Measurements from ENCODE around the gene CELSR1.
"Not testable (repeated sequence)": the region's sequence is repeated elsewhere in the genome, so short reads cannot be mapped to it uniquely, and the experiment has no call there.

The CELSR1 gene

GRCh38 chr22:46323162-46323561 is 214.3 kb downstream of the CELSR1 start:
- no peak for DNase-seq (ENCODE audit: low read depth)

GRCh38 chr22:46322711-46323110 is 214.7 kb downstream of the CELSR1 start:
- DNase-seq (ENCODE audit: low read depth), result no peak

- DNase-seq (ENCODE audit: low read depth), result no peak
Measured at GRCh38 chr22:46320716-46321386, 216.6 kb downstream of the CELSR1 start.

- no peak for DNase-seq (ENCODE audit: low read depth)
Measured at GRCh38 chr22:46320166-46320710, 217.2 kb downstream of the CELSR1 start.

DNA sequence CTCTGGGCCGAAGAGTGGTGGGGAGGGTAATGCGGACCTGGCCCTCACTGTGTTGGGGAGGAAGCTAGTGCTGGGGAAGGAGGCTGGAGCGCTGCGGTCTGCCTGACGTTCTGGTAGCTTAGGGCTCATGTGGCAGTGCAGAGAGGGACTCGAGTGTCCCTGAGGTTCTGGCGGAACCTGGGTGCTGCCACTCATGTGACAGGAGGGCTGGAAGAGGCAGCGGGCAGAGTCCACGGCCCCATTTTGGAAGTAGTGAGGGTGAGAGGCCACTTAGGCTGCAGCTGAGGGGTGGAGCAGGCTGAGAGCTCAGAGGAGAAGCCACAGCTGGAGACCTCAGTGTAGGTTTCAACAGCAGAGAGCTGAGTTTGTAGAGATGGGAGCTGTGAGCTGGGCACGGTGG is 218.1 kb downstream of the CELSR1 start:
- DNase-seq (ENCODE audit: low read depth), result no peak

- DNase-seq (ENCODE audit: low read depth), result no peak
Measured at GRCh38 chr22:46318576-46318975, 218.8 kb downstream of the CELSR1 start.

GRCh38 chr22:46317646-46318045 is 219.8 kb downstream of the CELSR1 start:
- no peak for DNase-seq (ENCODE audit: low read depth)

DNA sequence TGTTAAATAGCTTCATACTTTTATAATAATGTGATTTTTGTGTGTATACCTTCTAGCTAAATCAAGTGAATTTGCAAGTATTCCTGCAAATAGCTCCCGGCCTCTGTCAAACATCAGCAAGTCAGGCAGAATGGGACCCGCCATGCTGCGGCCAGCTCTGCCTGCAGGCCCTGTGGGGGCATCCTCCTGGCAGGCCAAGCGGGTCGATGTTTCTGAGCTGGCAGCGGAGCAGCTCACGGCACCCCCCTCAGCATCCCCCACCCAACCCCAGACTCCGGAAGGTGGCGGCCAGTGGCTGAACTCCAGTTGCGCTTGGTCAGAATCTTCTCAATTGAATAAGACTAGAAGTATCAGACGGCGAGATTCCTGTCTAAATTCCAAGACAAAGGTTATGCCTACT is 221.4 kb downstream of the CELSR1 start:
- no peak for DNase-seq (ENCODE audit: low read depth)

DNA sequence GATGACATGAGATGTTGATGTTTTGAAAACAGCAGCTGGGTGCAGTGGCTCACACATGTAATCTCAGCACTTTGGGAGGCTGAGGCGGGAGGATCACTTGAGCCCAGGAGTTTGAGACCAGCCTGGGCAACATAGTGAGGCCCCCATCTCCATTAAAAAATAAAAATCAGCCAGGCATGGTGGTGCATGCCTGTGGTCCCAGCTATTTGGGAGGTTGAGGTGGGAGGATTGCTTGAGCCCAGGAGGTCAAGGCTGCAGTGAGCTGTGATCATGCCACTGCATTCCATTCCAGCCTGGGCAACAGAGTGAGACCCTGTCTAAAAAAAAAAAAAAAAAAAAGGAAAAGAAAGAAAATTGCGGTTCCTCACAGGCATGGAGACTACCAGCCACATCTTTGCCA is 224.6 kb downstream of the CELSR1 start:
- DNase-seq (ENCODE audit: low read depth), result not testable (repeated sequence)

GRCh38 chr22:46312056-46312455 is 225.4 kb downstream of the CELSR1 start:
- DNase-seq (ENCODE audit: low read depth), result no peak
